Breast epithelium (tissue), 3 donors: ENCODE data around the gene CFDP1.

Experiments
- POLR2A ChIP-seq: fragments of 450-650 bp; IDR thresholded peaks from one replicate; pipeline ENCODE4 v1.6.1; 2016; ENCODE audit warnings: antibody characterized with exemption, mild to moderate bottlenecking, moderate library complexity
- POLR2AphosphoS5 ChIP-seq, 3 donors: sonication (generic); formaldehyde crosslinking; IDR thresholded peaks; one replicate each; pipeline ENCODE4 v1.6.1; 2017; ENCODE audit warnings: antibody characterized with exemption in 3 of 3
- TF ChIP-seq, protein P1 (sequence below), 3 donors: fragments of 450-650 bp; IDR thresholded peaks; one replicate each; pipeline ENCODE4 v1.5.1; 2016 to 2017; ENCODE audit warnings: antibody characterized with exemption in 3 of 3, mild to moderate bottlenecking in 3 of 3, moderate library complexity in 3 of 3

DNA sequence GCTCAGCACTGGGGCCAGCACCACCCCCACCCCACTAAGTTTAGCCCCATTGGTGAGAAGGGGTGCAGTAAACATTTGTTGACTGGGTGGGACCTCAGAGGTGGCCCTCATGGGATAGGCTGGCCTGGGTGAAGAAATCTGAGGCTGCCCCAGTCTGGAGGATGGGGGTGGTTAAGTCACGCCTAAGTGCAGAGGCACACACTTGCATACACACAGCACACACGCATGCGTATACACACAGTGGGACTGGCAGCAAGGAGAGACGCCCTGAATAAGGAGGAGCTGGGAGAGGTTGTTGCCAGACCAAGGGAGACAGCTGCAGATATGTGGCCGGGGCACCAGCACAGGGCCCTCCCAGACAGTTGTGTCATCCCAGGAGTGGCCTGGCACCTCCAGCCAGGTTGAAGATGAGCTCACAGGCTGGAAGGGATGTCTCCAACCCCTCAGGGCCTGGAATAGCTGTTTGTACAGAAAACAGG, 178.9 kb downstream of the CFDP1 start:
- TF ChIP-seq, protein P1, sequence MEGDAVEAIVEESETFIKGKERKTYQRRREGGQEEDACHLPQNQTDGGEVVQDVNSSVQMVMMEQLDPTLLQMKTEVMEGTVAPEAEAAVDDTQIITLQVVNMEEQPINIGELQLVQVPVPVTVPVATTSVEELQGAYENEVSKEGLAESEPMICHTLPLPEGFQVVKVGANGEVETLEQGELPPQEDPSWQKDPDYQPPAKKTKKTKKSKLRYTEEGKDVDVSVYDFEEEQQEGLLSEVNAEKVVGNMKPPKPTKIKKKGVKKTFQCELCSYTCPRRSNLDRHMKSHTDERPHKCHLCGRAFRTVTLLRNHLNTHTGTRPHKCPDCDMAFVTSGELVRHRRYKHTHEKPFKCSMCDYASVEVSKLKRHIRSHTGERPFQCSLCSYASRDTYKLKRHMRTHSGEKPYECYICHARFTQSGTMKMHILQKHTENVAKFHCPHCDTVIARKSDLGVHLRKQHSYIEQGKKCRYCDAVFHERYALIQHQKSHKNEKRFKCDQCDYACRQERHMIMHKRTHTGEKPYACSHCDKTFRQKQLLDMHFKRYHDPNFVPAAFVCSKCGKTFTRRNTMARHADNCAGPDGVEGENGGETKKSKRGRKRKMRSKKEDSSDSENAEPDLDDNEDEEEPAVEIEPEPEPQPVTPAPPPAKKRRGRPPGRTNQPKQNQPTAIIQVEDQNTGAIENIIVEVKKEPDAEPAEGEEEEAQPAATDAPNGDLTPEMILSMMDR (IDR thresholded peaks at IDR 0.05), result no peak
- no peak for TF ChIP-seq POLR2AphosphoS5 (IDR thresholded peaks at IDR 0.05)
- no peak for TF ChIP-seq POLR2A
